A673 (cell line): Measurements from ENCODE around the gene CYFIP2. TPM values are rescaled to one million over a fixed set of nuclear protein-coding genes. Genes with fewer than 3 reads are reported as not detected.
A peak's percentile ranks its signal among the peaks of the same experiment; 100 is the strongest.

Source experiments
- BruUV-seq: library from RNA; stranded (reverse); fragments of 400-500 nt; replicated peaks from 2 replicates; lab custom pipeline; 2021; lab: Mats Ljungman, UMichigan
- CTCF ChIA-PET: fragments of 300-600 bp; sonication (Branson Sonifier 250); formaldehyde crosslinking; loops from one replicate; lab custom pipeline; 2022; ENCODE audit warnings: antibody characterized with exemption; lab: Charles Lee
- POLR2A ChIA-PET: fragments of 300-600 bp; sonication (Branson Sonifier 250); formaldehyde crosslinking; loops from one replicate; lab custom pipeline; 2022; ENCODE audit warnings: antibody characterized with exemption; ENCODE audit not compliant: low non-redundant PET; lab: Charles Lee
- DNase-seq: peaks from one replicate; pipeline ENCODE4 v3.0.0-alpha.2; 2015; ENCODE audit warnings: low spot score
- H3K27ac ChIP-seq: fragments of 200-600 bp; sonication (generic); 2 replicates; pipeline ENCODE4 v1.5.1; 2016; ENCODE audit warnings: mixed run types, low read depth, mild to moderate bottlenecking, mixed read lengths, antibody characterized with exemption, low read length; ENCODE audit not compliant: poor library complexity, severe bottlenecking
- H3K27me3 ChIP-seq: fragments of 200-600 bp; sonication (generic); replicated peaks from 2 replicates; pipeline ENCODE4 v1.6.1; 2017; ENCODE audit warnings: mixed run types, low read depth, mild to moderate bottlenecking, mixed read lengths, antibody characterized with exemption, low read length; ENCODE audit not compliant: insufficient read depth, poor library complexity
- H3K36me3 ChIP-seq: fragments of 200-600 bp; sonication (generic); 2 replicates; pipeline ENCODE4 v1.6.1; 2016; ENCODE audit warnings: mixed run types, mild to moderate bottlenecking, mixed read lengths, antibody characterized with exemption, low read length; ENCODE audit not compliant: insufficient read depth, poor library complexity, severe bottlenecking
- H3K4me1 ChIP-seq: fragments of 200-600 bp; sonication (generic); 2 replicates; pipeline ENCODE4 v1.6.1; 2017; ENCODE audit warnings: mixed run types, mild to moderate bottlenecking, mixed read lengths, antibody characterized with exemption, low read length; ENCODE audit not compliant: insufficient read depth, poor library complexity, severe bottlenecking
- H3K4me3 ChIP-seq: fragments of 200-600 bp; sonication (generic); 2 replicates; pipeline ENCODE4 v1.5.1; 2016; ENCODE audit warnings: low read depth, mixed run types, mild to moderate bottlenecking, mixed read lengths, low read length; ENCODE audit not compliant: poor library complexity, severe bottlenecking
- H3K9me3 ChIP-seq: fragments of 200-600 bp; sonication (generic); 2 replicates; pipeline ENCODE4 v1.6.1; 2016; ENCODE audit warnings: mixed run types, low read depth, mild to moderate bottlenecking, mixed read lengths, antibody characterized with exemption, low read length; ENCODE audit not compliant: poor library complexity, severe bottlenecking
- EZH2 ChIP-seq: fragments of 200-600 bp; sonication (generic); IDR thresholded peaks from 2 replicates; pipeline ENCODE4 v1.6.1; 2017; ENCODE audit warnings: borderline replicate concordance, low read depth, mild to moderate bottlenecking, mixed read lengths, antibody characterized with exemption, low read length; ENCODE audit not compliant: poor library complexity, severe bottlenecking
- intact Hi-C: fragments of 100-400 bp; cut with micrococcal nuclease; formaldehyde crosslinking; loops from one replicate; pipeline ENCODE4 v1.10.0; 2022; ENCODE audit not compliant: unreplicated experiment
- total RNA-seq: library from RNA; stranded (reverse); gene quantifications from 2 replicates; pipeline ENCODE4 v1.2.3, GENCODE V29; 2021
- TF ChIP-seq, protein P1 (sequence below): fragments of 300-800, 200-600 bp; sonication (generic); conservative IDR thresholded peaks from 2 replicates; pipeline ENCODE4 v1.5.1; 2017; ENCODE audit warnings: low read depth, mild to moderate bottlenecking, antibody characterized with exemption, low read length, moderate library complexity, mixed read lengths

Gene CYFIP2
- total RNA-seq, 1 experiment from 2014 or later = 17.2 TPM

DNA sequence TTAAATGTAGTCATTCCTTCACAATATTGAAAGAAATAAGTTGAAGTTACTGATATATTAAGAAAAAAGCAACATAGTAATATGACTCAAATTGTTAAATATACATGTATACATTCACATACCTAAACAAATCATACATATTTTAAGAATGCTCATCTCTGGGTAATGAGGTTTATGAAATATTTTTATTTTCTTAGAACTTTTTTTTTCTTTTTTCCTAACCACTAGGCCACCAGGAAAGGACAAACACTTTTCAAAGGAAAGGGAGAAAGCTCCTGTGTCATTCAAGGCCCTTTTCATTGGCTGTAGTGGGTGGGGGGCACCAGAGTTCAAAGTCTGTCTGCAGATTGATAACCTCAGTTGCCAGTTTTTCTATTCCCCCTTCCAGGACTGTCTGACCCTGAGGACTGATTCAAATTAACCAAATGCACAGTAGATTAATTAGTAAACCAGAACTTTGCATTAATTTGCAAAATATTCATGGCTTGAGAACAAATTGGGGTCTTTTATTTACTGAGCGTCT is 121.2 kb downstream of the CYFIP2 start:
- ChIA-PET POLR2A (no interaction called here), CTCF (no interaction called here)
- H3K27me3 ChIP-seq = no peaks in the 10 kb centered on the region
- H3K4me1 ChIP-seq = peaks cover 36% of the 10 kb centered on the region
- H3K27ac ChIP-seq = no peak overlapping the region
- BruUV-seq = no TSS peak
- H3K36me3 ChIP-seq = no peaks in the 10 kb centered on the region
- intact Hi-C loops = no loop called here
- TF ChIP-seq, protein P1, sequence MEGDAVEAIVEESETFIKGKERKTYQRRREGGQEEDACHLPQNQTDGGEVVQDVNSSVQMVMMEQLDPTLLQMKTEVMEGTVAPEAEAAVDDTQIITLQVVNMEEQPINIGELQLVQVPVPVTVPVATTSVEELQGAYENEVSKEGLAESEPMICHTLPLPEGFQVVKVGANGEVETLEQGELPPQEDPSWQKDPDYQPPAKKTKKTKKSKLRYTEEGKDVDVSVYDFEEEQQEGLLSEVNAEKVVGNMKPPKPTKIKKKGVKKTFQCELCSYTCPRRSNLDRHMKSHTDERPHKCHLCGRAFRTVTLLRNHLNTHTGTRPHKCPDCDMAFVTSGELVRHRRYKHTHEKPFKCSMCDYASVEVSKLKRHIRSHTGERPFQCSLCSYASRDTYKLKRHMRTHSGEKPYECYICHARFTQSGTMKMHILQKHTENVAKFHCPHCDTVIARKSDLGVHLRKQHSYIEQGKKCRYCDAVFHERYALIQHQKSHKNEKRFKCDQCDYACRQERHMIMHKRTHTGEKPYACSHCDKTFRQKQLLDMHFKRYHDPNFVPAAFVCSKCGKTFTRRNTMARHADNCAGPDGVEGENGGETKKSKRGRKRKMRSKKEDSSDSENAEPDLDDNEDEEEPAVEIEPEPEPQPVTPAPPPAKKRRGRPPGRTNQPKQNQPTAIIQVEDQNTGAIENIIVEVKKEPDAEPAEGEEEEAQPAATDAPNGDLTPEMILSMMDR = no peak
- no peak for TF ChIP-seq EZH2
- DNase-seq = no peak
- H3K4me3 ChIP-seq = no peak overlapping the region
- H3K9me3 ChIP-seq = no peaks in the 10 kb centered on the region

DNA sequence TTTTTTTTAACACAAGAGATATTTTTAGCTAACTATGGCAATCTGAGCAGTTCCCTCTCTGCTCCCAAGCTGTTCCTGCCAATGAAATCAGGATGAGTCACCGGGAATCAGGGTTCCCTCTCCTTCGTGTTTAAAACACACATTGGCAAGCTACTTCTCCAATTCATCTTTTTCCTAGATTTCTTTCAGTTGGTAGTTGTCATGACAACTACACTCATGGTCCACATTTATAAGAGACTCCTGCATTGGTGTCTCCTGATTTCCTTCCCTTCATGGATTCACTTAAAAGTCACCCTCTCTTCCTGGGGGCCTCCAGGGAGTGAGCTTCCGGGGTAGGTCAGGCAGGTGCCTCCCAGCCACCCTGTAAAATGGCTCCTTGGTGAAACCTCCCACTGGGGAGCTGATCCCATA is 121.8 kb downstream of the CYFIP2 start:
- Histone ChIP-seq H3K4me1 (peaks cover 36% of the 10 kb centered on the region), H3K4me3 (no peak overlapping the region), H3K27ac (peak overlapping the region; percentile 22)

DNA sequence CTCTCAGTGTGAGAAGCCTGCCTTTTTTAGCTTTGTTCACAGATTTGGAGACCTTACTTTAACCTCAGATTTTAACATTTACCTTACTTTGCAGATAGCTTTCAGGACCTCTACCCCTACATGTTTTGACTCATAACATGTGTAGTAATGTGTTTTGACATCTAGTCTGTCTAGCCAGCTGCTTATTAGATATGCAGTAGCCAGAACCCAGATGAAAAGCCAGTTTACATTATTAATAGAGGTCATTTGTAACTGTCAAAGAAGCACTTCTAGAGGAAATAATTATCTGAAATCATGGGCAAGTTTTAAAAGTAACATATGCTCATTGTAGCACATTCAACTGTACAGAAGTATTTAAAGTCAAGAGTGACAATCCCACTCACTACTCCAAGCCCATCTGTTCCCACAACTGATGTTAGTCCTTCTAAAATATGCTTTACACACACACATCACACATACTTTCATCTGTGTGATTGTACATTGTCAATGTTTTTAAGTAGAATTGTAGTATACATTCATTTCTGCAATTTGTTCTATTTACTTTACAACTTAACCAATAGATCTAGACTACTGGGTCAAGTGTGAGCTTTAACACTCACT is 122.3 kb downstream of the CYFIP2 start:
- peak; percentile 35 for DNase-seq
- BruUV-seq = no TSS peak

More for the DNA sequence above, 121.8 kb downstream of the CYFIP2 start:
- intact Hi-C loops = no loop called here
- H3K27me3 ChIP-seq = no peaks in the 10 kb centered on the region
- H3K9me3 ChIP-seq = no peaks in the 10 kb centered on the region
- peak; percentile 51 for DNase-seq
- ChIA-PET CTCF (no interaction called here), POLR2A (interaction anchor here (0.5 kb wide), 1 partner anchor 19 kb away, joined by 7 read pairs; no protein-coding TSS in a partner anchor)
- H3K36me3 ChIP-seq = no peaks in the 10 kb centered on the region
- TF ChIP-seq EZH2 = no peak
- TF ChIP-seq, protein P1 = no peak
- no TSS peak for BruUV-seq

More for the DNA sequence above, 122.3 kb downstream of the CYFIP2 start:
- peaks cover 36% of the 10 kb centered on the region for H3K4me1 ChIP-seq
- CTCF ChIA-PET = no interaction called here
- H3K4me3 ChIP-seq = no peak overlapping the region
- POLR2A ChIA-PET = interaction anchor here (0.5 kb wide), 1 partner anchor 19 kb away, joined by 7 read pairs; no protein-coding TSS in a partner anchor
- no peaks in the 10 kb centered on the region for H3K36me3 ChIP-seq
- no peaks in the 10 kb centered on the region for H3K27me3 ChIP-seq
- intact Hi-C loops = no loop called here
- TF ChIP-seq, protein P1 = no peak
- no peak for TF ChIP-seq EZH2
- no peaks in the 10 kb centered on the region for H3K9me3 ChIP-seq
- H3K27ac ChIP-seq = peak overlapping the region; percentile 22
